Measurements from ENCODE around the gene GALNT16.

Gene GALNT16

DNA sequence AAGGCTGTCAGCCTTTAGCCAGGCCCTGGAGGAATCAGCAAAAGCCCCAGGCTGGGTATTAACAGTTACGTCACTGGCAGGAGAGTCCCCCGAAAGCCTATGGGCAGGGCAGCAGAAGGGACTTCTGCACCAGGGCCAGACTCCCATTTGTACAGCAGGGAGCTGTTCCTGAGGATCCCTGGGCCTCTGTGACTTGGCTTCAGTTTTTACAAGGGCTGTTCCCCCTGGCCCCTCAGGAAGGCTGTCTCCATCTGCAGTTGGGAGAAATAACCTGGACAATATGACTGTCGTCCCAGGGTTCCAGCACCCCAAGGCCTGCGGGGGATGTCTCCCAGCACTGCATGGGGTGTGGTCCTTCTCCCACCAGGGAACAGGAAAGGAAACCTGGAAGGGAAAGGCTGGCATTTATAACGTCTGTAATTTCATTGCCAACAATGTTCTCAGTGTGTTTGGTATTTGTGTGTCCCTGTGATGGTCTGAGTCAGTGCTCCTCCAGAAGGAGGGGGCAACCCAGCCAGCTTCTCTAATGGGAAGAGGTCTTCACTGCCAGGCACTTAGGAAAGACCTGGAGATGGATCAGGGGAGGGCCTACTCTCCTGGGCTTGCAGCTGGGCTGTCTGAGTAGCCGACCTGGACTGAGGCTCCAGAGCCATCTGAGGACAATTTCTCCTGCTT is 95.8 kb downstream of the GALNT16 start (continued):
- TF ChIP-seq, protein P1, sequence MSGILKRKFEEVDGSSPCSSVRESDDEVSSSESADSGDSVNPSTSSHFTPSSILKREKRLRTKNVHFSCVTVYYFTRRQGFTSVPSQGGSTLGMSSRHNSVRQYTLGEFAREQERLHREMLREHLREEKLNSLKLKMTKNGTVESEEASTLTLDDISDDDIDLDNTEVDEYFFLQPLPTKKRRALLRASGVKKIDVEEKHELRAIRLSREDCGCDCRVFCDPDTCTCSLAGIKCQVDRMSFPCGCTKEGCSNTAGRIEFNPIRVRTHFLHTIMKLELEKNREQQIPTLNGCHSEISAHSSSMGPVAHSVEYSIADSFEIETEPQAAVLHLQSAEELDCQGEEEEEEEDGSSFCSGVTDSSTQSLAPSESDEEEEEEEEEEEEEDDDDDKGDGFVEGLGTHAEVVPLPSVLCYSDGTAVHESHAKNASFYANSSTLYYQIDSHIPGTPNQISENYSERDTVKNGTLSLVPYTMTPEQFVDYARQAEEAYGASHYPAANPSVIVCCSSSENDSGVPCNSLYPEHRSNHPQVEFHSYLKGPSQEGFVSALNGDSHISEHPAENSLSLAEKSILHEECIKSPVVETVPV (CRISPR knock-in tag; IDR thresholded peaks at IDR 0.05), result no peak
- TF ChIP-seq TCF4 (CRISPR knock-in tag; IDR thresholded peaks at IDR 0.05; ENCODE audit: borderline replicate concordance), result no peak
- no peak for TF ChIP-seq SNAI2 (CRISPR knock-in tag; IDR thresholded peaks at IDR 0.05)
- no peak for TF ChIP-seq BACH2 (CRISPR knock-in tag; IDR thresholded peaks at IDR 0.05; ENCODE audit: borderline replicate concordance)
- no peak for TF ChIP-seq ZFP3 (CRISPR knock-in tag; IDR thresholded peaks at IDR 0.05)
- no peak for TF ChIP-seq GLIS3 (CRISPR knock-in tag; IDR thresholded peaks at IDR 0.05)
- no peak for TF ChIP-seq ESRRG (CRISPR knock-in tag; IDR thresholded peaks at IDR 0.05)

DNA sequence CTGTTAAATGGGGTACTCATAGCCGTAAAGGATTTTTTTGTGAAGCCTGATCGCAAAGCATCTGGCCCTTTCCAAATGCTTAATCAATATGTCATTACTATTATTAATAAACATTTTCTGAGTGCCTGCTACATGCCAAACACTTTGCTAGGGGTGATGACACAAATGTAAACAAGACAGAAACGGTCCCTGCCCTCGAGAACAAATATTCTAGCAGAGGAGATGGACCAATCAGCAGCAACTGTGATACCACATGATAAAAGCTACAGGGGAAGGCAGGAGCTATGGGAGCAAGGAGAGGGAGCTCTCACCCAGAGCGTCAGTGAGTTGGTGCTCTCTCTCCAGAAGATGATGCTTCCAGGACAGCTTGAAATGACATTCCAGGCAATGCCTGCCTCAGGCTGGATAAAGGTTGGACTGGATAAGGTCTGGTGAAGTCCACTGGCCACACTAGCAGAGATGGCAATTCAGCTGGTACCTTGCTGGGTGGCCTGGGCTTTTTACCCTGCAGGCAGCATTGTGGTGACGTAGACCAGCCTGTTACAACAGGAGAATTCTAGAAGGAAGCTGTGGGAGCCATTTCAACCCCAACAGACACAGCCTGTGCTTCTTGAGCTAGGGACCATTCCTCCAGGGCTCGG is 97.1 kb downstream of the GALNT16 start:
- ATAC-seq, result no peak
- TF ChIP-seq TSHZ2 (CRISPR knock-in tag; IDR thresholded peaks at IDR 0.05), result no peak
- TF ChIP-seq BACH2 (CRISPR knock-in tag; IDR thresholded peaks at IDR 0.05; ENCODE audit: borderline replicate concordance), result no peak

- ATAC-seq, result no peak
- TF ChIP-seq ZNF8 (CRISPR knock-in tag; IDR thresholded peaks at IDR 0.05) (no peak), ISL1 (CRISPR knock-in tag; IDR thresholded peaks at IDR 0.05) (no peak), PPARA (CRISPR knock-in tag; IDR thresholded peaks at IDR 0.05; ENCODE audit: borderline replicate concordance) (no peak), ARNTL (CRISPR knock-in tag; IDR thresholded peaks at IDR 0.05; ENCODE audit: borderline replicate concordance, low read depth) (no peak), OSR1 (CRISPR knock-in tag; IDR thresholded peaks at IDR 0.05) (no peak), ZNF565 (CRISPR knock-in tag; conservative IDR thresholded peaks at IDR 0.05; ENCODE audit: low read depth) (no peak), TOX (CRISPR knock-in tag; IDR thresholded peaks at IDR 0.05; ENCODE audit: borderline replicate concordance) (no peak), RARB (CRISPR knock-in tag; IDR thresholded peaks at IDR 0.05) (no peak), GLIS3 (CRISPR knock-in tag; IDR thresholded peaks at IDR 0.05) (no peak), TCF4 (CRISPR knock-in tag; IDR thresholded peaks at IDR 0.05; ENCODE audit: borderline replicate concordance) (no peak), ZC3H10 (CRISPR knock-in tag; IDR thresholded peaks at IDR 0.05) (no peak), ZFP30 (CRISPR knock-in tag; IDR thresholded peaks at IDR 0.05) (no peak), BACH2 (CRISPR knock-in tag; IDR thresholded peaks at IDR 0.05; ENCODE audit: borderline replicate concordance) (no peak), ZFP3 (CRISPR knock-in tag; IDR thresholded peaks at IDR 0.05) (no peak), TSHZ2 (CRISPR knock-in tag; IDR thresholded peaks at IDR 0.05) (no peak), ESRRG (CRISPR knock-in tag; IDR thresholded peaks at IDR 0.05) (no peak)
- TF ChIP-seq, protein P2, sequence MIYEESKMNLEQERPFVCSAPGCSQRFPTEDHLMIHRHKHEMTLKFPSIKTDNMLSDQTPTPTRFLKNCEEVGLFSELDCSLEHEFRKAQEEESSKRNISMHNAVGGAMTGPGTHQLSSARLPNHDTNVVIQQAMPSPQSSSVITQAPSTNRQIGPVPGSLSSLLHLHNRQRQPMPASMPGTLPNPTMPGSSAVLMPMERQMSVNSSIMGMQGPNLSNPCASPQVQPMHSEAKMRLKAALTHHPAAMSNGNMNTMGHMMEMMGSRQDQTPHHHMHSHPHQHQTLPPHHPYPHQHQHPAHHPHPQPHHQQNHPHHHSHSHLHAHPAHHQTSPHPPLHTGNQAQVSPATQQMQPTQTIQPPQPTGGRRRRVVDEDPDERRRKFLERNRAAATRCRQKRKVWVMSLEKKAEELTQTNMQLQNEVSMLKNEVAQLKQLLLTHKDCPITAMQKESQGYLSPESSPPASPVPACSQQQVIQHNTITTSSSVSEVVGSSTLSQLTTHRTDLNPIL (CRISPR knock-in tag; IDR thresholded peaks at IDR 0.05; ENCODE audit: low read depth), result no peak
- TF ChIP-seq, protein P3, sequence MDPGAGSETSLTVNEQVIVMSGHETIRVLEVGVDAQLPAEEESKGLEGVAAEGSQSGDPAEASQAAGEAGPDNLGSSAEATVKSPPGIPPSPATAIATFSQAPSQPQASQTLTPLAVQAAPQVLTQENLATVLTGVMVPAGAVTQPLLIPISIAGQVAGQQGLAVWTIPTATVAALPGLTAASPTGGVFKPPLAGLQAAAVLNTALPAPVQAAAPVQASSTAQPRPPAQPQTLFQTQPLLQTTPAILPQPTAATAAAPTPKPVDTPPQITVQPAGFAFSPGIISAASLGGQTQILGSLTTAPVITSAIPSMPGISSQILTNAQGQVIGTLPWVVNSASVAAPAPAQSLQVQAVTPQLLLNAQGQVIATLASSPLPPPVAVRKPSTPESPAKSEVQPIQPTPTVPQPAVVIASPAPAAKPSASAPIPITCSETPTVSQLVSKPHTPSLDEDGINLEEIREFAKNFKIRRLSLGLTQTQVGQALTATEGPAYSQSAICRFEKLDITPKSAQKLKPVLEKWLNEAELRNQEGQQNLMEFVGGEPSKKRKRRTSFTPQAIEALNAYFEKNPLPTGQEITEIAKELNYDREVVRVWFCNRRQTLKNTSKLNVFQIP (CRISPR knock-in tag; IDR thresholded peaks at IDR 0.05; ENCODE audit: borderline replicate concordance, low read depth), result no peak
- TF ChIP-seq, protein P4, sequence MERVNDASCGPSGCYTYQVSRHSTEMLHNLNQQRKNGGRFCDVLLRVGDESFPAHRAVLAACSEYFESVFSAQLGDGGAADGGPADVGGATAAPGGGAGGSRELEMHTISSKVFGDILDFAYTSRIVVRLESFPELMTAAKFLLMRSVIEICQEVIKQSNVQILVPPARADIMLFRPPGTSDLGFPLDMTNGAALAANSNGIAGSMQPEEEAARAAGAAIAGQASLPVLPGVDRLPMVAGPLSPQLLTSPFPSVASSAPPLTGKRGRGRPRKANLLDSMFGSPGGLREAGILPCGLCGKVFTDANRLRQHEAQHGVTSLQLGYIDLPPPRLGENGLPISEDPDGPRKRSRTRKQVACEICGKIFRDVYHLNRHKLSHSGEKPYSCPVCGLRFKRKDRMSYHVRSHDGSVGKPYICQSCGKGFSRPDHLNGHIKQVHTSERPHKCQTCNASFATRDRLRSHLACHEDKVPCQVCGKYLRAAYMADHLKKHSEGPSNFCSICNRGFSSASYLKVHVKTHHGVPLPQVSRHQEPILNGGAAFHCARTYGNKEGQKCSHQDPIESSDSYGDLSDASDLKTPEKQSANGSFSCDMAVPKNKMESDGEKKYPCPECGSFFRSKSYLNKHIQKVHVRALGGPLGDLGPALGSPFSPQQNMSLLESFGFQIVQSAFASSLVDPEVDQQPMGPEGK (CRISPR knock-in tag; IDR thresholded peaks at IDR 0.05; ENCODE audit: borderline replicate concordance), result no peak
Measured at GRCh38 chr14:69357544-69358200, 97.7 kb downstream of the GALNT16 start.

Data from SK-N-SH treated with all-trans-retinoic acid at 6 μM for 48 hours (cell line).